Measurements from ENCODE around the gene LHFPL2.
"Not testable (repeated sequence)": the region's sequence is repeated elsewhere in the genome, so short reads cannot be mapped to it uniquely, and the experiment has no call there.

The LHFPL2 gene

GRCh38 chr5:78679905-78680304 is 31.3 kb upstream of the LHFPL2 start:
- no peak for DNase-seq (ENCODE audit: extremely low read depth, low read depth)
- TF ChIP-seq, protein P1, sequence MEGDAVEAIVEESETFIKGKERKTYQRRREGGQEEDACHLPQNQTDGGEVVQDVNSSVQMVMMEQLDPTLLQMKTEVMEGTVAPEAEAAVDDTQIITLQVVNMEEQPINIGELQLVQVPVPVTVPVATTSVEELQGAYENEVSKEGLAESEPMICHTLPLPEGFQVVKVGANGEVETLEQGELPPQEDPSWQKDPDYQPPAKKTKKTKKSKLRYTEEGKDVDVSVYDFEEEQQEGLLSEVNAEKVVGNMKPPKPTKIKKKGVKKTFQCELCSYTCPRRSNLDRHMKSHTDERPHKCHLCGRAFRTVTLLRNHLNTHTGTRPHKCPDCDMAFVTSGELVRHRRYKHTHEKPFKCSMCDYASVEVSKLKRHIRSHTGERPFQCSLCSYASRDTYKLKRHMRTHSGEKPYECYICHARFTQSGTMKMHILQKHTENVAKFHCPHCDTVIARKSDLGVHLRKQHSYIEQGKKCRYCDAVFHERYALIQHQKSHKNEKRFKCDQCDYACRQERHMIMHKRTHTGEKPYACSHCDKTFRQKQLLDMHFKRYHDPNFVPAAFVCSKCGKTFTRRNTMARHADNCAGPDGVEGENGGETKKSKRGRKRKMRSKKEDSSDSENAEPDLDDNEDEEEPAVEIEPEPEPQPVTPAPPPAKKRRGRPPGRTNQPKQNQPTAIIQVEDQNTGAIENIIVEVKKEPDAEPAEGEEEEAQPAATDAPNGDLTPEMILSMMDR (IDR thresholded peaks at IDR 0.05; ENCODE audit: low read depth, low read length): no peak

DNA sequence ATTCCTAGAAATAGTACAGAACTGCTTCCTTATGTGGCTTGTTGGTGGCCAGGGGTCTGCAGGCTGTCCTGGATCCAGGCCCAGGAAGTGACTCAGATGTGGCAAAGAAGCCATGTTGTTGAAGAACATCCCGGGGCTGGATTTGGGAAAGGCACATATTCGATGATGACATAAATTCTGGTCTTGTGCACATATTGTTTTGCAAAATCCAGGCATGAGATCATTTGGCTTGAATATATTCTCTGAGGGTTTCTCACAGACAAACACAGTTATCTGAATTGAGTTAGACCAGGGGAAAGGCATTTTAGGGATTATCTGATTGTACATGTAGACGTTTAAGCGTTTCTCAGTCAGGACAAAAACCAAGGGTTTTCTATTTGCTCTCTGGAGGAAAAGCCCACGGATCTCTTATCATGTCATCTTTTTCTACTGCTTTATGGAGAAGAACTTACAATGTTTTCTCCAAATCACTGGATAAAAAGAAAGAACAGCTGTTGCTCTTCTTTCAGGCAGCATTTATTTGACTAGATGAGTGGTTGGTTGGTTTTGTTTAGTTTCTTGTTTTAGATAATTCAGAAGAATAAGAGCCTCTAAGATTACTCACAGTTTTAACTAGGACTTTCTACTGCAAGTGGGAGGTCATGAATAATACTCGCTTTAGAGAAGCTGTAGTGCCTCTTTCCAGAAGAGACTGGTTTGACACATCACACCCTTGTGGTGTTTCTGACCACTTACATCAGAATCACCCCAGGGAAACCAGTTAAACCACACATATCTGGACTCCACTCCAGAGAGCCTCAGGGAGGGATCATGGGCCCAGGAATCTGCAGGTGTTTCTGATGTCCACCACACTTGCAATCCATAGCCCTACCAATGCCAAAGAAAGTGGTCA is 29.5 kb upstream of the LHFPL2 start:
- TF ChIP-seq, protein P1 (IDR thresholded peaks at IDR 0.05; ENCODE audit: low read depth, low read length): peak; percentile 13
- DNase-seq (ENCODE audit: extremely low read depth, low read depth): peak; percentile 83

DNA sequence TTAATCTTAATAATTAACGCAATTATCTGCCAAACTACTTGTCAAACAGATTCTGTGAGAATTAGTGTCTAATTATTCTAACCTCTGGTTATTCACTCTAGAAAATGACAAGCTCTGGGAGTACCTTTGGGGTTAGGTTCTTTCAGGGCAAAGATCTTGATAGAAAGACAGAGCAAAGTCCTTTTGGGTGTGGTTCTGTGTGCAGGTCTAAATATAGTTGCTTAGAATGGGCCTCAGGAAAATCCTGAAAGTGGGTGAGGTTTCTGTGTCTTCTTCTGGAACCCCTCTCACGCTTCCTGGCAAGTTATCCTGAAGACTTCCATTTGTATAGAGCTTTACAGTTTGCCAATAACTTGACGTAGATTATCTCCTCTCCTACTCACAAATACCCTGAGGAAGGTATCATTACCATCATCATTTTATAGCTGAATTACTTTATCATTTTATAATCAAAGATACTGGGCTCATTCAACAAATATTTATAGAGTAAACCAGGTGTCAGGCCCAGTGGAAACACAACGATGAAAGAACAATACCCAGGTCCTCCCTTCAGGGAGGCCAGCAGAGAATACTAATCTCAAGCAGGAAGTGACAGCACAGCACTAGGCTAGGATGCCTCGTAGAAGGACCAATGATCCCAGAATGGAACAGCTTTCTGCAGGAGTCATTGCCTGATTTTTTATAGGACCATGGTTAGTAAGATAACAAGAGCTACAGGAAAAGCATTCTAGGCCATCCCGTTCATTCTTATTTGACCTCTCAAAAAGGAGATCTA is 27.6 kb upstream of the LHFPL2 start:
- TF ChIP-seq, protein P1 (IDR thresholded peaks at IDR 0.05; ENCODE audit: low read depth, low read length): no peak
- no peak for DNase-seq (ENCODE audit: extremely low read depth, low read depth)

DNA sequence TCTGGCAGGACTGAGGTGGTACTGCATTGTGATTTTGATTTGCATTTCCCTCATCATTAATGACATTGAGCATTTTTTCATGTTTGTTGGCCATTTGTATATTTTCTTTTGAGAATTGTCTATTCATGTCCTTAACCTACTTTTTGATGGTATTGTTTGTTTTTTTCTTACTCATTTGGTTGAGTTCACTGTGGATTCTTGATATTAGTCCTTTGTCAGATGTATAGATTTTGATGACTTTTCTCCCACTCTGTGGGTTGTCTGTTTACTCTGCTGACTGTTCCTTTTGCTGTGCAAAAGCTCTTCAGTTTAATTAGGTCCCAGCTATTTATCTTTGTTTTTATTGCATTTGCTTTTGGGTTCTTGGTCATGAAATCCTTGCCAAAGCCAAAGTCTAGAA is 25.3 kb upstream of the LHFPL2 start:
- DNase-seq (ENCODE audit: extremely low read depth, low read depth): not testable (repeated sequence)

- TF ChIP-seq, protein P1 (IDR thresholded peaks at IDR 0.05; ENCODE audit: low read depth, low read length): no peak
- DNase-seq (ENCODE audit: extremely low read depth, low read depth): no peak
Observed at GRCh38 chr5:78672154-78672553, 23.6 kb upstream of the LHFPL2 start.

- DNase-seq (ENCODE audit: extremely low read depth, low read depth): no peak
- TF ChIP-seq, protein P1 (IDR thresholded peaks at IDR 0.05; ENCODE audit: low read depth, low read length): no peak
Observed at GRCh38 chr5:78671609-78672008, 23.0 kb upstream of the LHFPL2 start.

DNA sequence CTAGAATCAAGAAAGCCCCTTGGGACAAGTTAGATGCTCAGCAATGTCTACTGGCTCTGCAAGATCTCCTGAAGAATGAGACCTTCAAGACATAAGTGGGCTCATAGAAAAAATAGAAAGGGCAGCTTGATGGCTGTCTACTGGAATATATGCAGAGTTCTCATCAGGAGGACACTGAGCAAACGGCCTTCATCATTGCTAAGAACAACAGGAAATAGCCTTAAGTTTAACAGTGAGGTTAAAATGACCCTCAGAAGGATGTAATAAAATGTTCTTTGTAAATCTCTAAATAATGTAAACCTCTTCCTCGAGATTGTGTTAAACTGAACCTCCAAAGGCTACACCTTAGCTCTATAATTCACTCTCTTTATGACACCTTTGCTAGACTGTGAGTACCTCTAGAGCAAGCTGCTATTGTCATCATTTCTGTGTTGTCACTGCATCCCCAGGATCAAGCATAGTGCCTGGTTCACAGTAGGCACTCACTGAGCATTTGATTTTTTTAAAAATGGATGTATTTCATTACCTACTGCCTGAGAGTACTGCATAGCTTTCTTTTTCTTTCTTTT is 22.2 kb upstream of the LHFPL2 start:
- TF ChIP-seq, protein P1 (IDR thresholded peaks at IDR 0.05; ENCODE audit: low read depth, low read length): no peak
- DNase-seq (ENCODE audit: extremely low read depth, low read depth): no peak
